ENCODE data around the gene DPPA5. TPM values are rescaled to one million over a fixed set of nuclear protein-coding genes. Genes with fewer than 3 reads are reported as not detected.

DPPA5 gene
- total RNA-seq, 1 experiment from 2014 or later, result not detected

- TF ChIP-seq ZNF274 (IDR thresholded peaks at IDR 0.05; ENCODE audit: low read depth, low read length) (no peak), TCF7L2 (IDR thresholded peaks at IDR 0.05; ENCODE audit: borderline replicate concordance, extremely low read depth, insufficient read depth, insufficient read length) (peak; percentile 79), MAX (IDR thresholded peaks at IDR 0.05) (no peak), POLR2A (IDR thresholded peaks at IDR 0.05; ENCODE audit: borderline replicate concordance, extremely low read depth, insufficient read depth, insufficient read length) (peak; percentile 64), RAD21 (IDR thresholded peaks at IDR 0.05; ENCODE audit: low read depth) (peak; percentile 84), SIN3A (IDR thresholded peaks at IDR 0.05; ENCODE audit: low read depth) (no peak), YY1 (IDR thresholded peaks at IDR 0.05; ENCODE audit: extremely low read depth, insufficient replicate concordance, low read depth, low read length) (peak; percentile 72), ELF1 (IDR thresholded peaks at IDR 0.05; ENCODE audit: borderline replicate concordance, low read depth) (no peak), JUND (IDR thresholded peaks at IDR 0.05) (no peak), CBX3 (IDR thresholded peaks at IDR 0.05; ENCODE audit: low read depth) (no peak), CTCF (IDR thresholded peaks at IDR 0.05 in 2 of 3, conservative IDR thresholded peaks at IDR 0.05 in 1 of 3; ENCODE audit: borderline replicate concordance in 1 of 3, insufficient read depth in 1 of 3, low read depth in 2 of 3, low read length in 2 of 3) (peak; percentile 53 to 85 (median 75); a peak in 5 of 6 replicates), EZH2phosphoT487 (IDR thresholded peaks at IDR 0.05; ENCODE audit: borderline replicate concordance) (no peak), ZFX (IDR thresholded peaks at IDR 0.05) (no peak), SP1 (IDR thresholded peaks at IDR 0.05; ENCODE audit: low read depth) (peak; percentile 48; the same call in 1 of the 2 replicates), CEBPB (IDR thresholded peaks at IDR 0.05; ENCODE audit: low read depth) (no peak), POLR2AphosphoS5 (IDR thresholded peaks at IDR 0.05; ENCODE audit: low read depth, low read length) (peak; percentile 86)
- Histone ChIP-seq H4K20me1 (ENCODE audit: insufficient read depth) (no peaks in the 10 kb centered on the region), H3K4me2 (ENCODE audit: low read length) (peak overlapping the region; percentile 96), H3K9me3 (ENCODE audit: control insufficient read depth in 1 of 2, insufficient read depth in 1 of 2, low read depth in 1 of 2, low read length in 2 of 2) (no peaks in the 10 kb centered on the region), H2AFZ (ENCODE audit: low read depth, low read length, poor library complexity, severe bottlenecking) (peak overlapping the region; percentile 96), H3K4me1 (ENCODE audit: control insufficient read depth in 1 of 2, insufficient read depth in 2 of 2, low read length in 2 of 2) (peaks cover 19 to 39% of the 10 kb centered on the region in 2 experiments), H3K79me2 (ENCODE audit: insufficient read depth, low read length) (no peaks in the 10 kb centered on the region), H3K27me3 (ENCODE audit: insufficient read depth, low read length) (no peaks in the 10 kb centered on the region), H3K9ac (ENCODE audit: low read length) (peak overlapping the region; percentile 74), H3K36me3 (ENCODE audit: control insufficient read depth in 1 of 2, insufficient read depth in 2 of 2, low read length in 2 of 2) (no peaks in the 10 kb centered on the region), H3K9me2 (ENCODE audit: insufficient read depth) (no peaks in the 10 kb centered on the region), H3K27ac (ENCODE audit: low read depth, low read length) (peak overlapping the region; percentile 90), H3K4me3 (replicated peaks in 1 of 2; ENCODE audit: low read depth in 1 of 2, low read length in 2 of 2) (peak overlapping the region; percentile 52 to 66)
- ChIA-PET CTCF (interaction anchor here (0.6 to 1.8 kb wide), 10 partner anchors 9 to 264 kb away, joined by 3 to 14 read pairs (median 4); no protein-coding TSS in a partner anchor), RAD21 (ENCODE audit: low non-redundant PET in 1 of 2, low total read pairs in 2 of 2, uncharacterized antibody in 2 of 2, unreplicated experiment in 2 of 2) (no interaction called here), POLR2A (interaction anchor here (0.9 to 1.5 kb wide), 7 partner anchors 12 to 264 kb away, joined by 3 to 10 read pairs (median 5); partner anchors contain the start of gene MTO1)
- intact Hi-C loops (cut with micrococcal nuclease), result loop anchor here (2.0 kb wide), 1 partner anchor 266 kb away; no protein-coding TSS in a partner anchor
- peak; percentile 70 for DNase-seq (ENCODE audit: low read depth, low spot score)
- TSS peak; percentile 97 for BruUV-seq (replicated peaks)
- ATAC-seq, result peak; percentile 85
These were observed 34.9 kb upstream of the DPPA5 start for GRCh38 chr6:73388800-73389512.

Data from HCT116 (cell line).